Activated CD8-positive, alpha-beta memory T cell treated with anti-CD3 and anti-CD28 coated beads, Interleukin-2, amount 50 U/mL, for 4 hours (primary cell): Measurements from ENCODE around the gene KEAP1.

Source experiments
- DNase-seq: peaks from one replicate; pipeline ENCODE4 v3.0.0-alpha.2; 2020

Gene KEAP1

GRCh38 chr19:10439588-10439987 is 63.6 kb downstream of the KEAP1 start:
- no peak for DNase-seq
